Articular chondrocyte of knee joint (primary cell): ENCODE data around the gene ZNF563. TPM values are rescaled to one million over a fixed set of nuclear protein-coding genes. Genes with fewer than 3 reads are reported as not detected.

ENCODE experiments used
- small RNA-seq: library from RNA; depleted of rRNA; stranded (forward); fragments of <200 nt; gene quantifications from one replicate; pipeline ENCODE3, GENCODE V24; 2012
- total RNA-seq: library from RNA; depleted of rRNA; stranded (reverse); fragments of >200 nt; gene quantifications from 2 replicates; pipeline ENCODE4 v1.2.3, GENCODE V29; 2012

The ZNF563 gene
- total RNA-seq, result 5.1 and 8.4 TPM in 2 replicates

DNA sequence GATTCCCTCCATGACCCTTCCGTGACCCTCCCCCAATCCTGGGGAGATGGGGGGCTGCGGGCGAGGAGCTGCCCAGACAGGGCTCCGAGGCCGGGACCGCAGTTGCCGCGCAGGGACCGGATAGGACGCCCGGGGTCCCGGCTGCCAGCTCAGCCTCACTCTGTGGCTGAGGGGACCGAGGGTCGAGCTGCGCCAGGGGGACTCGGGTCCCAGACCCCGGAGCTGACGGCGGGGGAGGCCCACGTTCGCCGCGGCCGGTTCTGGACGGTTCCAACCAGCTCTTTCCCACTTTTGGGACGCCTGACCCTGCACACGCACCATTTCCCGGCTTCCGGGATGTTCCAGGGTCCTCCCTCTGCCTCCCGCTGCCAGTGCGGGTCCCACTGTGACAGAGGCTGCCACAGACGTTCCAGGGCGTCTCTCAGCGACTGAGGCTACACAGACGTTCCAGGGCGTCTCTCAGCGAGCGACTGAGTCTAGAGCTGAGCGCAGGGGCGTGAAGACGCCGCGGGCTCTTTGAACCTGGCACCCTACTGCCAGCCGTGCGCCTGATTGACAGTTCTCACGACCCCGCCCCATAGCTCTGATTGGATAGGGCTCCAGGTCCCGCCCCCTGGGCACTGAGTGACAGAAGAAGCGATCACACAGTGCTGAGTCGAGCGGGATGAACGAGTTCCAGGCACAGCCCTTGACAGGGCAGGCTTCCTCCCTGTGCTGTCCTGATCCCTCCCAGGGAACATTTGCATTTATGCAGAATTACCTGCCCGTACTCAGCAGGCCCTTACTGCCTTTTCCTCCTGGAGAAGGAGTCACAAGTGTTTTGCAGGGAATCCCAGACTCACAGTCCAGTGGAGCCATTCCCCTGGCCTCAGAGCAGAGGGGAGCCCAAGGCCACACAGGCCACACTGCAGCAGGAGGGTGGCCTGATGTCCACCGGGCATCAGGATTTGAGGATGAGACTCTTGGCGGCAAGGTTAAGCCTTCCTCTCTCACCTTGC lies at the start of gene ZNF563:
Gene ZNF563, minus strand, starts transcription at position 472 of the 998 bp plus-strand sequence. Its CDS starts 151 bp downstream, at position 321.

DNA sequence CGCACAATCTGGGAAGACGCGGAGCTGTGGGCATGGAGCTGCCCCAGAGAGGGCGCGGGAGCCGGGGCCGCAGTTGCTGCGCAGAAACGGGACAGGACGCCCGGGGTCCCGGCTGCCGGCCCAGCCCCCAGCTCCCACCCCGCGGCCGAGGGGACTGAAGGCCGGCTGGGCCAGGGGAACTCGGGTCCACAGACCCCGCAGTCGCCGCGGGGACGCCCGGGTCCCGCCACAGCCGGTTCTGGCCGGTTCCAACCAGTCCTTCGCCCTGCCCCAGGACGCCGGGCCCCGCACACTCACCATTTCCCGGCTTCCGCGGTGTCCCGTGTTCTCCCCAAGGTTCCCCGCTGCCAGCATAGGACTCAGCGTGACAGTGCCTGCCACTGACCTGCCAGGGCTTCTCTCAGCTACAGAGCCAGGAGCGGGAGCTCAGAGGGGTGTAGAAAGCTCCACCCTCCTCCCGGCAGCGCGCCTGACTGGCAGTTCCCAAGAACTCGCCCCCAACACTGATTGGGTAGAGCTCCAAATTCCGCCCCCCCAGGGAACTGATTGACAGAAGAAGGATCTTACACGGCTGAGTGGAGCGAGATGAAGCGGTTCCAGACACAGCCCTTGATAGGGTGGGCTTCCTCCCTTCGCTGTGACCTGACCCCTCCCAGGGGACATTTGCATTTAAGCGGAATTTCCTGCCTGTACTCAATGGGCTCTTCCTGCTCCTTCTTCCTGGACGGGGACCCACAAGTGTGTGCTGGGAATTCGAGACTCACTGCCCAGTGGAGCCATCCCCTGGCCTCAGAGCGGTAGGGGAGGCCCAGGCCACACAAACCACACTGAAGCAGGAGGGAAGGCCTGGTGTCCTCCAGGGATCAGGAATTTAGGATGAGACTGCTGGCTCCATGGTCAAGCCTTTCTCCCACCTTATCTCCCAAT lies 32.1 kb upstream of the ZNF563 start, which contains the start of gene ZNF442:
Gene ZNF442, minus strand, starts transcription at position 448 of the 927 bp plus-strand sequence. CDS start 2,052 bp downstream, outside the sequence.

DNA sequence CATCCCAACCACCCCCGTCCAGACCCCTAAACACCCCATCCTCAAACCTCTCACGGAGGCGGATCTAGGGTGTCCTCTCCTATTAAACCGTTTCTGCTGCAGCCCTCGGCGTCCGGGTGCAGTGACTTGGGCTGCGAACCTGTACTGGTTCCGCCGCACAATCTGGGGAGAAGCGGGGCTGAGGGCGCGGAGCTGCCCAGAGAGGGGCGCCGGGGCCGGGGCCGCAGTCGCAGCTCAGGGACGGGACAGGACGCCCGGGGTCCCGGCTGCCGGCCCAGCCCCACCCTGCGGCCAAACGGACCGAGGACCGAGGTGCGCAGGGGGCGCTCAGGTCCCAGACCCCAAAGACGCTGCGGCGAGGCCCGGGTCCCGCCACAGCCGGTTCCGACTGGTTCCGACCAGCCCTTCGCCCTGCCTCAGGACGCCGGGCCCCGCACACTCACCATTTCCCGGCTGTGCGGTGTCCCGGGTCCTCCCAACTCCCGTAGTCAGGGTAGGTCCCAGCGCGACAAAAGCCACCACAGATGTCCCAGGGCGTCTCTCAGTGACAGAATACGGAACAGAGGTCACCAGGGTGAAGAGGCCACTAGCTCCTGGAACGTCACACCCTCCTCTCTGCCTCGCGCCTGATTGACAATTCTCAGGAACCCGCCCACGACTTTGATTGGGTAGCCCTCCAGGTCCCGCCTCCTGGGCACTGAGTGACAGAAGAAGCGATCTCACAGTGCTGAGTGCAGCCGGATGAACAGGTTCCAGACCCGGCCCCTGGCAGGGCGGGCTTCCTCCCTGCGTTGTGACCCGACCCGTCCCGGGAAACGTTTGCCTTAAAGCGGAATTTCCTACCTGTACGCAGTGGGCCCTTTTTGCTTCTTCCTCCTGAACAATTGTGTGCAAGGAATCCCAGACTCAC lies 38.9 kb downstream of the ZNF563 start, which contains the start of gene ZNF44:
Gene ZNF44, minus strand, starts transcription at position 635 of the 910 bp plus-strand sequence. Its CDS starts 189 bp downstream, at position 446.

Small RNA genes within 50 kb of the gene (small RNA-seq; reads per million reads assigned to genes)
- not detected for gene RPS29P23

Other genes with a start within 250 kb of the ZNF563 start
- gene ZNF20, start 193.3 kb downstream of the ZNF563 start, total RNA-seq, result 6.3 and 10.6 TPM in 2 replicates
- 12.9 and 18.2 TPM in 2 replicates for gene ZNF625, start 176.9 kb downstream of the ZNF563 start, total RNA-seq
- 8.4 and 12.1 TPM in 2 replicates for gene ZNF136, start 170.5 kb downstream of the ZNF563 start, total RNA-seq
- 13.3 and 13.5 TPM in 2 replicates for gene ZNF44, start 38.8 kb downstream of the ZNF563 start, total RNA-seq
- 4.5 and 4.8 TPM in 2 replicates for gene ZNF442, start 32.0 kb upstream of the ZNF563 start, total RNA-seq
- 2.9 and 4.4 TPM in 2 replicates for gene ZNF799, start 67.6 kb upstream of the ZNF563 start, total RNA-seq
- gene ZNF443, start 107.4 kb upstream of the ZNF563 start, total RNA-seq, result 2.4 and 5.0 TPM in 2 replicates
- 5.5 and 7.7 TPM in 2 replicates for gene ZNF709, start 151.2 kb upstream of the ZNF563 start, total RNA-seq
- gene ZNF564, start 217.8 kb upstream of the ZNF563 start, total RNA-seq, result 9.8 and 12.3 TPM in 2 replicates